PFSK-1 (cell line): ENCODE results near the gene FBXO45.

Experiments
- TAF1 ChIP-seq: IDR thresholded peaks from 2 replicates; pipeline ENCODE4 v1.6.1; 2012; ENCODE audit warnings: low read length, control low read depth, borderline replicate concordance; ENCODE audit not compliant: insufficient read depth
- TF ChIP-seq, protein P1 (sequence below), 2 experiments: IDR thresholded peaks; 2 replicates each; pipeline versions ENCODE4 v1.6.1 to v1.8.0; 2011 to 2012; ENCODE audit warnings: low read depth in 2 of 2, low read length in 2 of 2, control low read depth in 1 of 2, inconsistent platforms in 1 of 2, mild to moderate bottlenecking in 1 of 2, moderate library complexity in 1 of 2; ENCODE audit not compliant: insufficient read depth in 1 of 2

DNA sequence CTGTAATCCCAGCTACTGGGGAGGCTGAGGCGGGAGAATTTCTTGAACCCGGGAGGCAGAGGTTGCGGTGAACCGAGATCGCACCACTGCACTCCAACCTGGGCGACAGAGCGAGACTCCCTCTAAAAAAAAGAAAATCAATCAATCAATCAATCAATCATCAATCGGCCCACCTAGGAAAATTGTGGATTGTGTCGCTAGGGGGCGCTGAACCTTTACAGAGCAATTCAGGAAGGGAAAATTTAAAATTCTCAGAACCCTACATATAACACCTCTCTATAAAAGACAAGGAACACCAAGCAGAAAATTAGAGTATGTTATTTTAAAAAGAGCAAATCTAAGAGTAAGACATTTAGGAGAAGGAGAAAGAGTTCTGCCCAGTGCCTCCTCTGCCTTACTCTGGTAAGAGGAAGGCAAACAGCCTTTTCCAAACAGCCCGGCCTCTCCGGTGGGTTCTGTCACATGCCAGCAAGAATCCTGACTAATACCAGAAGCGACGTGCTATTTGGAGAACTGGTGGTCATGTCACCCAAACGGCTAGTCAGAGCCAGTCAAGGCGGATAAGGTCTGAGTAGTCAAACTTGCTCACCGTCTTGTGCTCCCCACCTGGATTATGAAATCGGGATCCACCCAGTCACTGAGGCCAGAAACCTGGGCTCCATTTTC, 31.0 kb upstream of the FBXO45 start:
- TF ChIP-seq, protein P1, sequence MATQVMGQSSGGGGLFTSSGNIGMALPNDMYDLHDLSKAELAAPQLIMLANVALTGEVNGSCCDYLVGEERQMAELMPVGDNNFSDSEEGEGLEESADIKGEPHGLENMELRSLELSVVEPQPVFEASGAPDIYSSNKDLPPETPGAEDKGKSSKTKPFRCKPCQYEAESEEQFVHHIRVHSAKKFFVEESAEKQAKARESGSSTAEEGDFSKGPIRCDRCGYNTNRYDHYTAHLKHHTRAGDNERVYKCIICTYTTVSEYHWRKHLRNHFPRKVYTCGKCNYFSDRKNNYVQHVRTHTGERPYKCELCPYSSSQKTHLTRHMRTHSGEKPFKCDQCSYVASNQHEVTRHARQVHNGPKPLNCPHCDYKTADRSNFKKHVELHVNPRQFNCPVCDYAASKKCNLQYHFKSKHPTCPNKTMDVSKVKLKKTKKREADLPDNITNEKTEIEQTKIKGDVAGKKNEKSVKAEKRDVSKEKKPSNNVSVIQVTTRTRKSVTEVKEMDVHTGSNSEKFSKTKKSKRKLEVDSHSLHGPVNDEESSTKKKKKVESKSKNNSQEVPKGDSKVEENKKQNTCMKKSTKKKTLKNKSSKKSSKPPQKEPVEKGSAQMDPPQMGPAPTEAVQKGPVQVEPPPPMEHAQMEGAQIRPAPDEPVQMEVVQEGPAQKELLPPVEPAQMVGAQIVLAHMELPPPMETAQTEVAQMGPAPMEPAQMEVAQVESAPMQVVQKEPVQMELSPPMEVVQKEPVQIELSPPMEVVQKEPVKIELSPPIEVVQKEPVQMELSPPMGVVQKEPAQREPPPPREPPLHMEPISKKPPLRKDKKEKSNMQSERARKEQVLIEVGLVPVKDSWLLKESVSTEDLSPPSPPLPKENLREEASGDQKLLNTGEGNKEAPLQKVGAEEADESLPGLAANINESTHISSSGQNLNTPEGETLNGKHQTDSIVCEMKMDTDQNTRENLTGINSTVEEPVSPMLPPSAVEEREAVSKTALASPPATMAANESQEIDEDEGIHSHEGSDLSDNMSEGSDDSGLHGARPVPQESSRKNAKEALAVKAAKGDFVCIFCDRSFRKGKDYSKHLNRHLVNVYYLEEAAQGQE (IDR thresholded peaks at IDR 0.05; ENCODE audit: insufficient read depth in 1 of 2, low read depth in 2 of 2, low read length in 2 of 2), result no peak
- TF ChIP-seq TAF1, result no peak
